ENCODE results near the gene ARPC5L.

ARPC5L gene

GRCh38 chr9:124857533-124858162, 4.3 kb upstream of the ARPC5L start:
- H3K9ac ChIP-seq (ENCODE audit: low read length) = no peak overlapping the region
- WGBS = 97% methylated on average over 24 of the region's 24 CpGs
- no peak overlapping the region for H2BK5ac ChIP-seq (ENCODE audit: low read depth, low read length, poor library complexity, severe bottlenecking)

GRCh38 chr9:124858330-124859046, 3.4 kb upstream of the ARPC5L start:
- Histone ChIP-seq H4K8ac (ENCODE audit: low read length) (no peak overlapping the region), H3K27me3 (ENCODE audit: control insufficient read depth in 1 of 2, insufficient read depth in 1 of 2, low read length in 2 of 2) (no peaks in the 10 kb centered on the region)

More at GRCh38 chr9:124857533-124858162, 4.3 kb upstream of the ARPC5L start:
- Histone ChIP-seq H3K4me1 (ENCODE audit: control insufficient read depth, insufficient read depth, low read depth, low read length) (peaks cover 29% of the 10 kb centered on the region), H3K27ac (ENCODE audit: low read length, poor library complexity, severe bottlenecking) (no peak overlapping the region), H2AFZ (ENCODE audit: low read depth, low read length) (no peak overlapping the region), H3K4me2 (ENCODE audit: low read length, poor library complexity, severe bottlenecking) (no peak overlapping the region), H3K18ac (ENCODE audit: low read depth in 1 of 2, low read length in 2 of 2) (no peak overlapping the region), H3K79me1 (replicated peaks; ENCODE audit: low read length, poor library complexity, severe bottlenecking) (peaks cover 7% of the 10 kb centered on the region), H2BK15ac (ENCODE audit: low read depth, poor library complexity, severe bottlenecking) (no peak overlapping the region), H2AK5ac (ENCODE audit: low read length, severe bottlenecking) (no peak overlapping the region), H4K8ac (ENCODE audit: low read length) (no peak overlapping the region), H3K9me3 (ENCODE audit: control insufficient read depth, low read length) (no peaks in the 10 kb centered on the region), H3K4me3 (ENCODE audit: insufficient read depth in 1 of 2, low read depth in 1 of 2, low read length in 2 of 2) (no peak overlapping the region), H3K36me3 (ENCODE audit: control insufficient read depth in 1 of 2, insufficient read depth in 2 of 2, low read depth in 1 of 2, low read length in 2 of 2) (peaks cover 48 to 58% of the 10 kb centered on the region in 2 experiments), H4K91ac (ENCODE audit: low read length) (no peak overlapping the region), H3K23ac (ENCODE audit: low read length in 2 of 2) (no peak overlapping the region), H3K4ac (ENCODE audit: low read depth in 1 of 2, low read length in 2 of 2) (no peak overlapping the region), H2BK120ac (ENCODE audit: low read depth, low read length) (no peak overlapping the region), H3K14ac (ENCODE audit: low read length in 2 of 2) (no peak overlapping the region), H3K27me3 (ENCODE audit: control insufficient read depth in 1 of 2, insufficient read depth in 1 of 2, low read length in 2 of 2) (no peaks in the 10 kb centered on the region), H2BK12ac (ENCODE audit: low read length in 2 of 2) (no peak overlapping the region)
- no peak for DNase-seq

GRCh38 chr9:124859803-124860581, 1.9 kb upstream of the ARPC5L start:
- H3K79me1 ChIP-seq (replicated peaks; ENCODE audit: low read length, poor library complexity, severe bottlenecking) = peaks cover 7% of the 10 kb centered on the region
- H4K8ac ChIP-seq (ENCODE audit: low read length) = no peak overlapping the region
- no peaks in the 10 kb centered on the region for H3K9me3 ChIP-seq (ENCODE audit: control insufficient read depth, low read length)
- no peak overlapping the region for H2BK12ac ChIP-seq (ENCODE audit: low read length in 2 of 2)
- no peak overlapping the region for H3K18ac ChIP-seq (ENCODE audit: low read depth in 1 of 2, low read length in 2 of 2)
- no peak overlapping the region for H4K91ac ChIP-seq (ENCODE audit: low read length)
- H3K27ac ChIP-seq (ENCODE audit: low read length, poor library complexity, severe bottlenecking) = no peak overlapping the region
- peaks cover 24% of the 10 kb centered on the region for H3K4me1 ChIP-seq (ENCODE audit: control insufficient read depth, insufficient read depth, low read depth, low read length)
- H2AFZ ChIP-seq (ENCODE audit: low read depth, low read length) = no peak overlapping the region
- H2BK5ac ChIP-seq (ENCODE audit: low read depth, low read length, poor library complexity, severe bottlenecking) = no peak overlapping the region
- no peak overlapping the region for H2BK15ac ChIP-seq (ENCODE audit: low read depth, poor library complexity, severe bottlenecking)
- WGBS = 79% methylated on average over 5 of the region's 10 CpGs
- DNase-seq = no peak
- peaks cover 48 to 58% of the 10 kb centered on the region in 2 experiments for H3K36me3 ChIP-seq (ENCODE audit: control insufficient read depth in 1 of 2, insufficient read depth in 2 of 2, low read depth in 1 of 2, low read length in 2 of 2)
- H3K9ac ChIP-seq (ENCODE audit: low read length) = peak overlapping the region; percentile 94
- no peak overlapping the region for H3K14ac ChIP-seq (ENCODE audit: low read length in 2 of 2)
- no peak overlapping the region for H2BK120ac ChIP-seq (ENCODE audit: low read depth, low read length)
- no peak overlapping the region for H3K23ac ChIP-seq (ENCODE audit: low read length in 2 of 2)
- H3K4me3 ChIP-seq (ENCODE audit: insufficient read depth in 1 of 2, low read depth in 1 of 2, low read length in 2 of 2) = peak overlapping the region in 1 of 2 experiments; percentile 99
- no peak overlapping the region for H3K4ac ChIP-seq (ENCODE audit: low read depth in 1 of 2, low read length in 2 of 2)
- H3K4me2 ChIP-seq (ENCODE audit: low read length, poor library complexity, severe bottlenecking) = peak overlapping the region; percentile 63
- no peaks in the 10 kb centered on the region for H3K27me3 ChIP-seq (ENCODE audit: control insufficient read depth in 1 of 2, insufficient read depth in 1 of 2, low read length in 2 of 2)
- no peak overlapping the region for H2AK5ac ChIP-seq (ENCODE audit: low read length, severe bottlenecking)

More at GRCh38 chr9:124858330-124859046, 3.4 kb upstream of the ARPC5L start:
- H3K79me1 ChIP-seq (replicated peaks; ENCODE audit: low read length, poor library complexity, severe bottlenecking) = peaks cover 7% of the 10 kb centered on the region
- H3K36me3 ChIP-seq (ENCODE audit: control insufficient read depth in 1 of 2, insufficient read depth in 2 of 2, low read depth in 1 of 2, low read length in 2 of 2) = peaks cover 48 to 58% of the 10 kb centered on the region in 2 experiments
- no peak overlapping the region for H2BK5ac ChIP-seq (ENCODE audit: low read depth, low read length, poor library complexity, severe bottlenecking)
- no peak overlapping the region for H2BK12ac ChIP-seq (ENCODE audit: low read length in 2 of 2)
- H3K14ac ChIP-seq (ENCODE audit: low read length in 2 of 2) = no peak overlapping the region
- peak overlapping the region in 1 of 2 experiments; percentile 49 for H3K23ac ChIP-seq (ENCODE audit: low read length in 2 of 2)
- H3K27ac ChIP-seq (ENCODE audit: low read length, poor library complexity, severe bottlenecking) = no peak overlapping the region
- WGBS = 92% methylated on average over 9 of the region's 9 CpGs
- H3K4ac ChIP-seq (ENCODE audit: low read depth in 1 of 2, low read length in 2 of 2) = no peak overlapping the region
- H3K18ac ChIP-seq (ENCODE audit: low read depth in 1 of 2, low read length in 2 of 2) = no peak overlapping the region
- H3K9ac ChIP-seq (ENCODE audit: low read length) = peak overlapping the region; percentile 94
- no peak overlapping the region for H2BK15ac ChIP-seq (ENCODE audit: low read depth, poor library complexity, severe bottlenecking)
- no peak for DNase-seq
- H3K4me3 ChIP-seq (ENCODE audit: insufficient read depth in 1 of 2, low read depth in 1 of 2, low read length in 2 of 2) = no peak overlapping the region
- no peaks in the 10 kb centered on the region for H3K9me3 ChIP-seq (ENCODE audit: control insufficient read depth, low read length)
- H4K91ac ChIP-seq (ENCODE audit: low read length) = no peak overlapping the region
- H2AFZ ChIP-seq (ENCODE audit: low read depth, low read length) = no peak overlapping the region
- no peak overlapping the region for H2AK5ac ChIP-seq (ENCODE audit: low read length, severe bottlenecking)
- H3K4me1 ChIP-seq (ENCODE audit: control insufficient read depth, insufficient read depth, low read depth, low read length) = peaks cover 24% of the 10 kb centered on the region
- no peak overlapping the region for H2BK120ac ChIP-seq (ENCODE audit: low read depth, low read length)
- no peak overlapping the region for H3K4me2 ChIP-seq (ENCODE audit: low read length, poor library complexity, severe bottlenecking)

All from mesenchymal stem cell (in vitro differentiated cells and primary cell).